HT-29 (cell line): ENCODE measurements around the gene HOXB2. TPM values are rescaled to one million over a fixed set of nuclear protein-coding genes. Genes with fewer than 3 reads are reported as not detected.

Experiments
- DNase-seq: peaks from one replicate; pipeline ENCODE4 v3.0.0-alpha.2; 2015; ENCODE audit warnings: low spot score
- total RNA-seq: library from RNA; depleted of rRNA; stranded (reverse); fragments of >200 nt; shearing (Covaris generic); gene quantifications from 2 replicates; pipeline ENCODE4 v1.2.3, GENCODE V29; 2014; rRNA removed

HOXB2 gene
- total RNA-seq = 2.3 and 7.0 TPM in 2 replicates

DNA sequence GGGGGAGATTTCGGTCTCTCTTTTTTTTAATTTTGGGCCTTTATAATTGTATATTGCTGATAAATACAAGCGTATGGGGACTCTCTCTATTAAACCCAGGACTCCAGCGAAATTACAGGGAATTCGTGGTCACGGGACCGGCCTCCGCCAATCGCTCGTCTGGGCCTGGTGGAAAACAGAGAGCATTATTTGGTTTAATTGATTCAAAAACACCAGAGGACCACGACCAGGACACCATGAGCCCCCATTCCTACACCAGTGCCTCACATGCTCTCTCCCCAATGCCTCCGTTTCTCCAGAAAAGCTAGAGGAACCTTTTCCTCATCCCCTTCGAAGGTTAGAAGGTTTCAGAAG is at the start of gene HOXB2:
HOXB2 (minus strand) TSS at position 88 of the 354 bp plus-strand sequence. CDS start 198 bp downstream, outside the sequence.
- no peak for DNase-seq

DNA sequence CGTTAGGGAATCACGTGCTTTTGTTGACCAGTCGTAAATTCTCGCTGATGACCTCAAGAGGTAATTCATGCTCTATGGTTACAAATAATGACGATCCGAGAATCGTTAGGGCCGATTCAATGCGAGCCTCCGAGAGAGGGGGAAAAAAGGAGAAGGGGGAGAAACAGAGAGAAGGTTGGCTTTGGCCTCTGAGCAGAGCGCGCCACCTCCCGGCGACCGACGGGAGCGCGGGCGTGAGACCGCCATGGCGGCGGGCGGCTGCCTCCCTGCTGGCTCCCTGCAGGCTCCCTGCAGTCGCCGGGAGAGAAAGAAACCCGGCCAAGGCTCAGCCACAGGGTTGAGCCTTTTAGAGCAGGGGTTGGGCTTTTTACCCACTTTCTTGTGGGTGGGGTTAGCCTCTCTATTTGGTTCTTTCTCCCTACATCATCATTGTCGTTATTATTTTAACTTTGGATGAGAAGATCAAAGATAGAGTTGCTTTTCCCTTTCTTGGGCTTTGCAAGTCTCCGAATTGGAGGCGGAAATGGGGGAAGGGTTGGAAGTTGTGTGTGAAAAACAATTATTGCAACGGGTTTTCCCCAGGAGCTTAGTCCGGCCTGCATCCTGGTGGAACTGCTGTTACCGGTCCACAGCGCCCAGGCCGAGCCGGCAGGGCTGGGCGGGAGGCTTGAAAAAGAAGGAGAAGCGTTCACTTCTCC is 49.1 kb upstream of the HOXB2 start:
- no peak for DNase-seq

DNA sequence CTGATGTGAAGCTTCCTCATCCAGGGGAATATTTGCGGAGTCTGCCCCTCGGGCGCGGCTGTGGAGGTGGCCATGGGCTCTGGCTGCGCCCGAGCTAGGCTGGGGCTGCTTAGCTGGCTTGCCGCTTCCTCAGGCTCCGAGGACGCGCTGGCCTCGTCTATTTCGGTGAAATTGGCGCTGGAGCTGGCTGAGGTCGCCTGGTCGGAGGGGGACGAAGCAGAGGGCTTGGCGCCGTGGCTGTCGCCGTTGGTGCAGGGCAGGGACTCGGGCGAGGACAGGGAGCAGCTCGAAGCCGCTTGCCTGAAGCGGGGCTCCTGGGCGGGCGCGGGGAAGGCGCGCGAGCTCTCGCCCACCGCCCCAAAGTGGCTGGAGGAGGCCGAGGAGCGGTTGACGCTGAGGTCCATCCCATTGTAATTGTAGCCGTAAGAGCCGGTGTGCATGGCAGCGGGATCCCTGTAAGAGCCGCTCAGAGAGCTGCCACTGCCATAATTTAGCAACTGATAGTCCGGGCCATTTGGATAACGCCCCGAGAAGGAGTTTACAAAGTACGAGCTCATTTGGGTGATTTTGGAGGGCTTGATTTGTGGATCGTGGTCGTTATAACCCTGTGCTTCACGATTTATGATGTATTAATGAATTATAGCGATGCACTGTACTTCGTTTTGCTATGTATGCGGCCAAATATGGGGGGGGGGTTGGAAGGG is 48.4 kb upstream of the HOXB2 start, which contains the start of gene HOXB5:
HOXB5 (minus strand) TSS at position 654 of the 704 bp plus-strand sequence; CDS start at position 557, 97 bp downstream.
- DNase-seq = no peak

DNA sequence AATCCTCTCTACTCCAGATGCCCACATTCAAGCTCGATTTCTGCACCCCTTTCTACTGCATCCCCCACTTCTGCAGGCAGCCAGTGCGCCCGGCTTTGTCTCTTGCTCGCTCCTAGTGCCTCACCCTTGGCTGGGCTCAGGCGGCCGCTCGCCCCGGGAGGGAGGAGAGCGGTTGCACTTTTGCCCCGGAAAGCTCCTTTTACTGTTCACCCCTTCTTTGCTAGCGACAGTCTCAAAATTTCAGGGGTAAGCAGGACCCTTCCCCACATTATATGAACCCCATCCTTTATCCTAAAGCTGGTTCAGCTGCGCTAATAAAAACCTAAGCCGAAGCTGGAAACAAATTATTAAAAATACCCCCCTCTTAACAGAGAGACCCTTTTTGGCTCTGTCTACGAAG is 47.7 kb upstream of the HOXB2 start:
- DNase-seq = peak; percentile 64

DNA sequence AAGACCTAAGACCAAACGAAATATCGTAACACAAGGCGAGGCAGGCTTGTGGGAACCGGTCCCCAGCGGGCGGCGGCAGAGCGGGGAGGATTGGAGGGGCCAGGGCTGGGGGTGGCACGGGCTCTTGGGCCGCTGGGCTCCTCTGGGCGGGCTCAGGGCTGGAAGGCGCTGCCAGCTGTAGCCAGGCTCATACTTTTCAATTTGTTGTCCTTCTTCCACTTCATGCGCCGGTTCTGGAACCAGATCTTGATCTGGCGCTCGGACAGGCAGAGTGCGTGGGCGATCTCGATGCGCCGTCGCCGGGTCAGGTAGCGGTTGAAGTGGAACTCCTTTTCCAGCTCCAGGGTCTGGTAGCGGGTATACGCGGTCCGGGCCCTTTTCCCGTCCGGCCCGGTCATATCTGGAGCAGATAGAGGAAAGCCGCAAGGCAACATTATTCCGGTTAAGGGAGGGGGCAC is 47.2 kb upstream of the HOXB2 start:
- DNase-seq = no peak

DNA sequence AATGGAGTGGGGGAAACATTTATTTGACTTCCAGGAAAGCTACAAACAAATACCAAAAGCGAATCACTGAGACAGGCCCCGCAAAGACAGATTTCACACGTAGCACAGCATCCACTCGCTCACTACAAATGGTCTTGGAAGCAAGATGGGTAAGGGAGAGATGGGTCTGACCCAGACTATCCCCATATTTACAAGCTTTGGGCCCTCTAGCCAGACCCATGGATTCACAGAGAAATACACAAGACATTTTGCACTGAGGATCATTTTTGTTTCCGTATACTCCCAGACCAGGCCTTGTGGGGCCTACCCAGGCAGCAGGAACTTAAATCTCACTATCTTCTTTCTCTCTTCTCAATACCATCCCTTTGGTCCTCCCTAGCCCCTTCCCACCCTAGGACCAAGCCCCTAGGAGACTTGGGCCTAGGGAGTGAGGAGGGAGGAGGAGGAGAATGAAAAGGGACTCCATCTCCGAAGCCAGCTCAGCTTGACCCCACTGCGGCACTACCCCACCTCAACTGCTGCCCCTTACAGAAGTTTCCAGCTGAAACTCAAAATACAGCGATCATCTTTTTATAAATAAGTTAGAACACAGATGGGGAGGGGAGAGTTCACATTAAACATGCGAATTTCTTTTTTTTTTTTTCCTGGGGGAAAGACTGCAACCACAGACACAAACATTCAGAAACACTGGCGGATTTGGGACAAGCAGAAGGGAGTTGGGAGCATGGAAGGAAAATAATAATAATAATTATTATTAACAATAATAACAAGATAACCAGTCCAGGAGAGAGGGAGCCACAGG is 46.5 kb upstream of the HOXB2 start:
- DNase-seq = peak; percentile 69

DNA sequence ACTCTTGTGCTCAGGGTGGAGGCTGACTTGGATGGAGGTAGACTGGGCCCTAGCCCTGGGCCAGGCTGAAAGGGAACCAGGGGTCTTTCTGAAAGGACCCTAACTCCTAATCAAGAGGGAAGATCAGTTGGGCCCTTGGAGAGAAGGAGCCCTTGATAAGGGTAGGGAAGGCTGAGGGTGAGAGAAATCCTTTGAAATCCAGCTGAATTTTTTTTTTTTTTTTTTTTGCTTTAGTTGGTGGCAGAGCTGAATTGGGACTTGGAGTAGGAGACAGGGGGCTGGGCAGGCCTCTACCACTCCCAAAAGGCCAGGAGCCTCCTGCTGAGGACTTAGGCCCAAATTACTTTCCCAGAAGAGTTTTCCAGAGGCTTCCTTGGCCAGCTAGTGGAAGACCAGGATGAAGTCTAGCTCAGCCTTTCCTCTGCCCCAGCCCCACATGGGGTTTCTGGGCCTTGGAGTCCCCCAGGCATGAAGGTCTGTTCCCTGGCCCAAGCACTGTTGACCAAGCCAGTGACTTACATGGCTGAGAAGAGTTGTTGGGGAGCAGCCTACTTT is 45.8 kb upstream of the HOXB2 start:
- DNase-seq = peak; percentile 70

DNA sequence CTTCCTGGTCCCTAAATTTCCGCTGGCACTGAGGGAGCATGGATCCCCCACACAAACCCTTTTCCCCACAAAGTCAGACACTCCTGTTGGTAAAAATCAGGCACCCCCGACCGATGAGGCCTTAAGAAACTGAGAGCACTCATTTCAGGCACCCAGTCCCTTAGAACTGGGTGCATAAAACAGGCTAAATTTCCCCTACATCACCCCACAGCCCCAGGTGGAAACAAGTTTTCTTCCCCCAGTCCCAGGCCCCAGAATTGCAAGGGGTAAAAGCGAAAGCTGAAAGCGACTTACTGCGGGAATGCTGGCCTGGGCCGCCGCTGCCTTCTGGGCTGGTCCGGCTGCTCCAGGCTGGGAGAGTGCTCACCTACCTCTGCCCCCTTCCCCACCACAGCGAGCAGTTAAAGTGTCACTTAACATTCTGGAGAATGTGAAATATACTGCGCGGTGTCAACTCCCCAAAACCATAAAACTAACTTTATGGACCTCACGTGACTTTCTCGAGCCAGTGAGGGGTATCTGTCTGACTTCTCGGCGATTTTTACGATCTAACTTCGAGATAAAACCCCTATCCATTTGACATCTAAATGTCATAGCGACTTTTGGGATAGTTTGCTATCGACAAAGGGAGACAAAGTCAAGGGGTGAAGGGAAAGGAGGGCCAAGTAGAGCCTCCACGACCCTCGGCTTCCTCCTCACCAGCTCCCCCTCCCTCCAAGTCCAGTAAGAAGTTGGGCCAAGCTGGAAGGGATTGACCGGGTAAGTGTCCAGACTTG is 45.1 kb upstream of the HOXB2 start, which contains the start of gene HOXB3:
HOXB3 (minus strand) TSS at position 411 of the 776 bp plus-strand sequence. CDS start 37,767 bp downstream, outside the sequence.
- peak; percentile 71 for DNase-seq

DNA sequence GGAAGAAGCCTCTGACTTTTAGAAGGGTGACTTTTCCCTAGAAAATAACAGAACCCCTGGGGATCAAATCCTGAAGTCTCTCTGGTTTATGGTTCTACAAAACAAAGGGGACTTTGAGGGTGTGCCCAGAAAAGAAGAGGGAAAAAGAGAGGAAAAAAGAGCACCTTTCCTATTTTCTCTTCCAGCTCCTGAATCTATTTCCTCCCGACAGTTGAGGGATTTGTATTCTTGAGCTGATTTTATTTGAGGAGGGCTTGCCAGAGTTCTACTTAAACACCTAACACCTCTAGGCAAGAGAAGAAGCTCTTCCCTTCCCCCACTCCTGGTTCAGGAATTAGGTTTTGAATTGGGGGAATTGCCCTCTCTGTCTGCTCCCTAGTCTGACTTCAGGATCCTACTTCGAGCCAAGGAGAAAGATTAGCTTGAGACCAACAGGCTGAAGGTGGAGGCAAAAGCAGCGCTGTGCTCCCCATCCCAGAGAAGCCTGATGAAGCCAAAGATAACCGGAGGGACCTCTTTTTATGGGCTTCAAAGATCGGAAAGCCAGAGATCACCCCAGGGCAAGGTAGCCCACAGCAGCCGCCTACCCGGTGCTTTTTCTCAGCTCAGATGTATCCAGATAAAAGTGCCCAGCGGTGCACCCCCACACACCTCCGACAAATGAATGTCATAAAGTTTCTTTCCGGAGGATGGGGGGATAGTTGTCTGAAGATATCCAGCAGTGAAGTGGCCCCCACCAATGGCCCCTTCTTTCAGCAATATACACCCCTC is 44.3 kb upstream of the HOXB2 start:
- peak; percentile 75 for DNase-seq

DNA sequence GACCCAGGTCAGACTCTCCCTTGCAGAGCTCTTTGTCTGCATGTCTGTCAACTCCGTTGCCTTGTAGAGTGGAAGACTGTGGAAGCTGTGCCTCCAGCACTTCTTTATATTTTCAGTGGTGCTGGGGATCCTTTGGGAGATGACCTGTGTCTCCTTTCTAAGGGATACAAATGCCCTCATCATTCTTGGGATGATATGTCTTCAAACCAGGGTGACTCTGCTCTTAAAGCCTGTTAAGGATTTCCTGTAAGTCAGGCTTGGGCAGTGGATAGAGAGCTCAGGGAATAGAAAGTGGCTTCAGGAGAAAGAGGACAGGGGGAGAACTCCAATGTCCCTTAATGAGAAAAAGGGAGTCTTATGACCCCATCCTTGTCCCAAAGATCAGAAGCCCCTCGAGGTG is 43.6 kb upstream of the HOXB2 start:
- peak; percentile 72 for DNase-seq

DNA sequence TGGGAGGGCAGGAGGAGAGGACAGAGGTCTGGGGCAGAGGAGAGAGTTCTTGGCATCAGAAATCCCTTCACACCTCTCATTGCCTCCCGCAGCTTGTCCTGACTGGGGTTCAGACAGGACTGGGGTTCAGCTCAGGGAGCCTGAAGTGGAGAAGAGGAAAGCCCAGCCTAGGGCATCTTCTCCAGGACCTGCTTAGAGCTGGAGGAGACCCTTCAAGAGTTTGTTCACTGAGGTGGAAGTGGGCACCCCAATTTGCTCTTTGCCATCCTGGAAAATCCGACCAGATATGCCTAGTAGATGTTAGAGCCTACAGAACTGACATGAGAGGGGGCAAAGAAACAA is 43.1 kb upstream of the HOXB2 start:
- no peak for DNase-seq

DNA sequence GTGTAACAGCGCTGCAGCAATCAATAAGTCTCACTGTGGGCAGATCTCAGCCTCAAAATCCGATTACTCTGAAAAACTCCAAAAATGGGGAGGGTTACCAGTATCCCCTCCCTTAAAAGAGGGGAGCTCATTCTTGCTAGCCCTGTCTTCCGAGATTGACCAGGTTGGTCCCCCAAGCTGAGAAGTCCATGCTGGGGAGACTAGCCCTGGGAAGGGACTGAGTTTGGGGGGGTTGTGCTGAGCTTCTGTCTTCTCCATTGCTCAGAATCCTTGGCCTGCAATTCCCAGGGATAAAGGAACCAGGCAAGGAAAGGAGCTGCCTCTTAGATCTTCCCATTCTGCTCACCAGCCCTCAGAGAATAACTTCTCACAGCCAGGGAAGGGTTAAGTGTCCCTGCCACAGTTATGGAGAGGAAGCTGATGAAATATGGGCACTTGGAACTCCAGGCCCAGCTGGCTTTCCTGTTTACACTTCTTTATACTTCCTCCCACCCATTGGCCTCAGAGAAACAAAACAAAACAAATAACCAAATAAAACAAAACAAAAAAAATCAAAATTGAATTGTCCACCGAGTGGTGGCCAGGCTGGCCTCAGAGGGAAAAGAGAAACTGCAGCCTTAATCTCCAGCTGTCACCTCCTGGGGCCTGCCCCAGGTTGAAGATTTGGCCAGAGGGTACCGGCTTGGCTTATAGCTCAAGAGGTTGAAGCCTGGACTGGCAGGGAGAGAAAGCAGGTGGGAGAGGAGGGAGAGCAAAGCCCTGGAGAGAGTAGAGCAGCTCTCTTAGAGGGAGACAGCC is 42.6 kb upstream of the HOXB2 start:
- DNase-seq = peak; percentile 74

DNA sequence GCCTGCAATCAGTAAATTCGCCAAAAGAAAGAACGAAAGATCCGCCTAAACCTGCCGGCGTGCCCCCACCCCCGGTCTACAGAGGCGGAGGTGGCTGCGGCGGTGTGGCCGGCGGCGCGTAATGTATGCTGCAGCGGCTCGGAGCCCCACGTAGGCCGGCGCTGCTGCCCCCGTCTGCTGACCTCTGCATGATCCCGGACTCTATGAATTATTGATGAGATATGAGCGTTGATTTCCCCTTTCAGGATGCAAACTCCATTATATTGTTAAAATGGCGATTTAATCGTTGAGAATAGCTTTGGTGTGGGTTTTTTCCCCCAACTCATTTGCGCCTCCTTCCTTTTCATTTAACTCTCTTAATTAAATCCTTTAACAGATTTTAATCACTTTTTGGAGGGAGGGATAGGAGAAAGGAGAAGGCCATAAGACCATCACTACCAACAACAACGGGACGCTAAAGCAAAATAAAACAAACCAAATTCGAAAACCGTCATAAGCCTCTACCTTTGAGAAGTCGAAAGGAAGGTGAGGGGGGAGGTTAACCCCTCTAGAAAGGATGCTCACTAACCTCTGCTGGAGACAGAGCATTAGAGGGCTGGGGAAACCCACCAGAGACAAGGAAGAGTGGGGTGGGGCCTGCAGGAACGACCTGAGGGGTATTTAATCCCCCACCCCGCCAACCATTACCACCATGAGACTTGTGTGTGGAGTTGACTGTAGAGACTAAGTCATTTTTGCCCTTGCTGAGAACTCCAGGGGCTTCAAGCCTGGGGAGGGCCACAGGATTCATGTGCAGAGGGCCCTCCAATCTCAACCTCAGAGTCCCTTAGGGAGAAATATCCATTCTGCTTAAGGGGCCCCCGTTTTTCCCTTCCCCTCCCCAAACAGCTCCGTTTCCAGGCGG is 41.7 kb upstream of the HOXB2 start:
- no peak for DNase-seq

DNA sequence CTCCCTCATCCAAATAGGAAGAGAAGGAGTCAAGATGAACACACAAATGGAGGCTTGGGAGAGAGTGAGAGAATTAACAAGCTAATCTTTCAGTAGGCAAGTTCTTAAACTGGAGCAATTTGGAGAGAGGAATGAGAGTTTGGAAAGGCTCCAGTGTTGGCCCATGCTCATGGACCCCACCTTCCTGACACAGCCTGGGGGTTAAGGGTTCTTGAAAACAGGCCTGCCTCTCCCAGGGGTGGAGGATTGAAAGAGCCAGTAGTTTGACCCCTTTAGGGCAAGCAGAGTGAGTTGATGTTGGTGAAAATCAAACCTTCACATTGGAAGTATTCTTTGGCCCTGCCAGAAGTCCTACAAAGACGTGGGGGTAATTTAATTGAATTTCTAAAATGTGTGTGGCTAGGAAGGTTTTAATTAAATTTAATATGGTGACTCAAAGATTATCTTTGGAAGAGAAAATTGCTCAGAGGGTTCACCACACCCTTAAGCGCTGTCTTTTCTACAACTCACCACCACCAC is 39.4 kb upstream of the HOXB2 start:
- DNase-seq = no peak

DNA sequence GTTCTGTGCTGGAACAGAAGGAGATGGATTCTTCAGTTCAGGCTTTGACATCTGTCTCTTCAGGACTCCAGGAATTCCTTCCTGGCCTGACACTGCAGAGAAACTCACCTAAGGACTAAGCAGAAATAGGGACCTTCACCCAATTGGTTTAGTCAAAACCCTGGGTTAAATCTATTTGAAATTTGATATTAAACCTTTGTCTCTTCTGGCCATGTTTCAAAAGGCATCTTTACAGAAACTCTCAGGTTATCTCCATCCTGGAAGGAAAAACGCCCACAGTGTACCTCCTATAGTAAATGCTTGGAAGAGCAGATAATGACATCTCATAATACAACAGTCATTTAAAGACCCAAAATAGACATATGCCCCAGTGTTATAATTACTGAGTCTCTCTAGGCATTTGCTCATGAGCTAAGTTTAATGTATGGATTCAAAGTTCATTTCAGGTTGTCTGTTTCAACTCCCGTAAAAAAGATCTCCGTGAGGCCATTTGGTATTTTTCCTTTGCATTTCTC is 38.9 kb upstream of the HOXB2 start:
- DNase-seq = peak; percentile 65

DNA sequence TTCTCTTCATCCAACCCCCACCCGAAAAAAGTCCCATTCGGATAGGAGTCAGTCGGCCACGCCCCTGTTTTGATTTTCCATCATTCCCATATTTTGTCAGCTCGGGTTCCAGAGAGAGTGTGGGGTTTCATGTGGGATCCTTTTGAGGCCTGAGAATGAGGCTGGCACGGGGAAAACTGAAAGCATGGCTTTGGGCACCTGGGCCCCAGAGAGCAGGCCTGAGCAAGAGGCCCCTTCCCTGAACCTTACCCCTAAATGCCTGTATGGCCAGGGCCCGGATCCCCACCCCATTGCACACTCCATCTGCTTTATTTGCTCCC is 37.8 kb upstream of the HOXB2 start:
- peak; percentile 64 for DNase-seq

DNA sequence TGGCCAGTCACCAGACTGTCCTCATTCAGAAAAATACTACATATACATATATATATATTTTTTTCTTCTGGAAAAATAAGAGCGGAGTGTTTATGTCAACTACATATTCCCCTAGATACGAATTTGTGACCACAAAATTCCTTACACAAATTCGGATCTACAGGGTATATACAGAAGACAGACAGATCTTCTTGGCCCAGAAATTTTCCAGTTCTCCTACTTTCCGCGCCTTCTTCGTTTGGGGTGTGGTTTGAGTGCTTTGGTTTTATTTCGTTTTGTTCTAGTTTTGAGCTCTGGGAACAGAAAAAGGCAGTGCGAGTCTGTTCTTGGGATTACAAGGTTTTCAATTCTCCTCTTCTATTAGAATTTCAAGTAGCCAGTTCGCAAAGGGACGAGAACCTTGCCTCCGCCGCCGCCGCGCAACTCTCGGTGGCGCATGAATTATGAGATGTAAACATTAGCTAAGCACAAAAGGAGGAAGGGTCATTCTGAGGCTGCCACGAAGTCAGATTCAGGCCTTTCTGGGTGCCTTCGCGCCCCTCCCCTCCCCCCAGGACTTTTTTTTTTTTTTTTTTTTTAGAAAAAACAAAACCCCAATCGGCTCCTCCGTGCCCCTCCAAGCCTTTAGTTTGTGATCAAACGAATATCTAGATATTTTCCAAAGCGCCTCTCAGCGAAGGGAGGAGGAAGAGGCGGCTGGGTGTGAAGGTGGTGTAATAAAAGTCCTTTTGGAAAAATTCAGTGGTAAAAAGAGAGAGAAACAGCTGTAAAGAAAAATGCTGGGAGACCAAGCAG is 35.0 kb upstream of the HOXB2 start:
- DNase-seq = peak; percentile 67
